ENCODE data around the gene ALG2. TPM values are rescaled to one million over a fixed set of nuclear protein-coding genes. Genes with fewer than 3 reads are reported as not detected.

ALG2 gene
- total and polyA plus RNA-seq, 9 of the 15 experiments (the other 6 are each of a cell fraction or from before 2014, with no cell fraction given): 4.9 to 41.9 (median 20.2) TPM

GRCh38 chr9:99184475-99185347, 37.0 kb downstream of the ALG2 start (continued):
- TF ChIP-seq CUX1 (CRISPR knock-in tag; IDR thresholded peaks at IDR 0.05) (no peak), ETV5 (CRISPR knock-in tag; IDR thresholded peaks at IDR 0.05; ENCODE audit: low read depth) (no peak), YY1 (IDR thresholded peaks at IDR 0.05; ENCODE audit: borderline replicate concordance in 1 of 3, control insufficient read depth in 1 of 3, extremely low read depth in 1 of 3, insufficient read depth in 3 of 3, insufficient read length in 1 of 3, insufficient replicate concordance in 2 of 3, low read depth in 1 of 3, low read length in 2 of 3) (no peak), STAG1 (CRISPR knock-in tag; IDR thresholded peaks at IDR 0.05; ENCODE audit: borderline replicate concordance) (peak; percentile 53), ZNF224 (CRISPR knock-in tag; IDR thresholded peaks at IDR 0.05) (no peak), ELK3 (CRISPR knock-in tag; IDR thresholded peaks at IDR 0.05) (no peak), TFAM (CRISPR knock-in tag; conservative IDR thresholded peaks at IDR 0.05) (no peak), ZNF644 (tag; IDR thresholded peaks at IDR 0.05; ENCODE audit: low read depth) (no peak), KHSRP (IDR thresholded peaks at IDR 0.05) (no peak), MBD1 (CRISPR knock-in tag; IDR thresholded peaks at IDR 0.05) (no peak), ZNF609 (CRISPR knock-in tag; IDR thresholded peaks at IDR 0.05; ENCODE audit: borderline replicate concordance) (no peak), HDAC3 (IDR thresholded peaks at IDR 0.05; ENCODE audit: borderline replicate concordance, partially characterized antibody) (no peak)
